ENCODE measurements around the gene DNAAF2.

DNAAF2 gene

DNA sequence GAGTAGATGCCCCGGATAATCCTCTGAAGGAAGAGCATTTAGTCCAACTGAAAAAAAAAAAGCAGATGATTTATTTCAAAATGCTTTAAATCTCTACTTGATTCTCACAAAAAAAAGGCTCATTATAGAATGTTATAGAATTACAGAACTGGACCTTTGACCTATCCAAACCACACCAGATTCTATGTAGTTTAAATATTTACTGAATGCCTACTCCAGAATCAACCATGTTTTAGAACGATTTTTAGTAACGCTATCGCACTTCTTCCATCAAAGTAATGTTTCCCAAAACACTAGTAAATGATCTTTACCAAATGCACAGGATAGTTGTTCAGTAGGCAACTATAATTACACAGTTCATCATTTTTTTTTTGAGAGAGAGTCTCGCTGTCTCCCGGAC is 51.4 kb downstream of the DNAAF2 start:
- no peak for DNase-seq

DNA sequence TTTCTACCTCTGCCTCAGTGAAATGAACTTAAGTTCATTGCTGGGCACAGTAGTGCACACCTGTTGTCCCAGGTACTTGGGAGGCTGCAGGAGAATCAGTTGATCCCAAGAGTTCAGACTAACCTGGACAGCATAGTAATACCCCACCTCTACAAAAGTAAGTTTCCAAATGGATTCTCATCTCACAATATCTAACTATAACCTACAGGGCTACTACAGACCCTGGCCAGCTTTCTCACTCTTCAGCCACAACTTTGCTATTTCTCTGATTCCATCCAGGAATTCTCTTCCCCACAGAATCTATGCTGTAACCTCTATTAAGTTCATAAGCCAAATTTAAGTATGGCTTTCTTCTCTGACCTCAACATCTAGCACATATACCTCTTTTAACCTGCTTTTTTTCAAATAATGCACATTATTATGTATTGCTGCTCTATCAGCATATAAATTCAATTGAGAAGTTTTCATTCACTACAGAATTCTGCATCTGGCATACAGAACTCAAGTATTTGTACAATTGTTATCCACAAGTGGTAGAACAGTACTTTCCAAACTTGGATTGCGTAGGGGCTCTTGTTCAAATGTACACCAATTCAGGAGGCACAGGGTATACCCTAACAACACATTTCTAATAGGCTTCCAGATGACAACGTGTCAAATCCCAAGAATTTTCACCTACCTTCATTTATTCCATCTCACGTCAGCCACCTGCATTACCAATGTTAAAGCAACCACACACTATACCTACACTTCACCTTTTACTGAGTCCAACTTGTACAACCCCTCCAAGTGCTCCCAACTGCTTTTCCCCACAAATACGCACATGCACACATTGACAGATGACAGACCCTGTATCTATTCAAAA is 52.7 kb downstream of the DNAAF2 start:
- no peak for DNase-seq

DNA sequence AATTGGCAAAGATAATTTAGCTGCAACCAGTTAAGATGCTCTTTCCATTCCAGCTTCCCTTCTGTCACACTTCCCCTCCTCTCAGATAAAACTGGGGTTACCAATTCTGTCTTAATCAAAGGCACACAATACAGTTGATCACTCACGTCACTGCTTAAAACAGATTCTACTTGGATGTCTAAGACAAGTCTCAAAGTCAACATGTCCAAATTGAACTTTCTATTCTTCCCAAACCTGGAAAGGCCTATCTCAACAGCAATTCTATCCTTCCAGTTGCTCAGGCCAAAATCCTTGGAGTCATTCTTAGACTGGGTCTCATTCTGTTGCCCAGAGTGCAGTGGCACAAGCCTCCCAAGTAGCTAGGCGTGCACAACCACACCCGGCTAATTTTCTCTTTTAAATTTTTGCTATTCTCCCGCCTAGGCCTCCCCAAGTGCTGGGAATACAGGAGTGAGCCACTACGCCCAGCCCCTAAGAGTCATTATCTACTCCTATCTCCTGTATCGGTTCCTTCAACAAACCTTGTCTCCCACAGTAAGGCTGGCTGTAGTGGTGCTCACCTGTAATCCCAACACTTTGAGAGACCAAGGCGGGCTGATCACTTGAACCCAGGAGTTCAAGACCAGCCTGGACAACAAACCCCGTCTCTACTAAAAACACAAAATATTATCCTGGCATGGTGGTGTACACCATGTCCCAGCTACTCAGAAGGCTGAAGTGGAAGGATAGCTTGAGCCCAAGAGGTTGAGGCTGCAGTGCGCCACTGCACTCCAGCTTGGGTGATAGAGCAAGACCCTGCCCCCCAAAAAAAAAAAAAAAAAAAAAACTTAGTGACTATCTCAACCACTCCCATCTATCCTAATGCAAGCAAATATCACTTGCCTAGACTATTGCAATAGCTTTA is 53.6 kb downstream of the DNAAF2 start:
- DNase-seq = no peak

DNA sequence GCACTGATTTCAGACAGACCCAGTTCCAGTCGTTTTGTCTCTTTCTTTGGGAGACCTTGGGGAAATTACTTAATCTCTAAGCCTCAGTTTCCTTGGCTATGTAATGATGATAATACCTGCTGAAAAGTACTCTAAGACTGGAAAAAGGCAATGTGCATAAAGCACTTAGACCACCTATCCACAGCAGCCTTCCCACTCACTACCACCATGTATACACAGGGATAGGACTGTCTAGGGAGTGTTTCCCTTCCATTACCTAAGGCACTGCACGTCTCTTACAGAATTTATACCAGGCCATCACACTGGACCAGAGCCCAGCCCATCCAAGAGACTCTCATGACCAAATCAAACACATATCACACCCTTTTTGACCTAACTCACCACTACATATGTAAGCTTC is 55.2 kb downstream of the DNAAF2 start:
- DNase-seq = no peak

DNA sequence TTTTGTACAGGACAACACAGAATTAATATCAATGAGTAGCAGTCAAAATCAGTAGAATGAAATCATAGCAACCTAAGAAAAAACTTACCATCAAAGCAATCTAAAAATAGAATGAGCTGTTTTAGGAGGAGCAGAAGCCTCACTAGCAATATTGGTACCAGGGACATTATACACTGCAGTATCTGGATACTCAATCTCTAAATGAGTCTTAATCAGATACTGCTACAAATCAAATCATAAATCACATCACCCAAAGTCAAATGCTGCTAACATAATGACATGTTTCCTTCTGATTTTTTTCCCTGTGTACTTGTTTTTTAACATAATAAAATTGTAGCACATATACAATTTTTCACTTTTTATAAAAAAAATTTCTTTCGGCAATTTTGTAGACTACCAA is 56.9 kb downstream of the DNAAF2 start:
- DNase-seq = no peak
